ENCODE data around the gene CSGALNACT2.
A peak's percentile ranks its signal among the peaks of the same experiment; 100 is the strongest.

CSGALNACT2 gene

GRCh38 chr10:43205681-43206390 is 67.6 kb downstream of the CSGALNACT2 start:
- no peaks in the 10 kb centered on the region for H3K36me3 ChIP-seq
- intact Hi-C loops (cut with DNase I; ENCODE audit: low total_unique reads): no loop called here
- no peak overlapping the region for H3K27ac ChIP-seq
- H3K9me3 ChIP-seq: no peaks in the 10 kb centered on the region
- no peak overlapping the region for H3K4me3 ChIP-seq
- H3K27me3 ChIP-seq: peaks cover 0 to 23% of the 10 kb centered on the region in 2 donors
- peak; percentile 14 to 56 for DNase-seq
- TF ChIP-seq CTCF (IDR thresholded peaks at IDR 0.05): no peak
- peaks cover 0 to 18% (median 11%) of the 10 kb centered on the region in 4 donors for H3K4me1 ChIP-seq

GRCh38 chr10:43206391-43207235 is 68.4 kb downstream of the CSGALNACT2 start:
- no peaks in the 10 kb centered on the region for H3K36me3 ChIP-seq
- H3K9me3 ChIP-seq: no peaks in the 10 kb centered on the region
- no peak overlapping the region for H3K4me3 ChIP-seq
- H3K4me1 ChIP-seq: peaks cover 0 to 18% (median 10%) of the 10 kb centered on the region in 4 donors
- no peak for TF ChIP-seq CTCF (IDR thresholded peaks at IDR 0.05)
- DNase-seq: peak; percentile 13 to 41
- H3K27ac ChIP-seq: no peak overlapping the region
- intact Hi-C loops (cut with DNase I; ENCODE audit: low total_unique reads): no loop called here
- H3K27me3 ChIP-seq: peaks cover 0 to 16% of the 10 kb centered on the region in 2 donors

GRCh38 chr10:43208147-43209073 is 70.2 kb downstream of the CSGALNACT2 start:
- H3K4me1 ChIP-seq: peaks cover 0 to 6% (median 0%) of the 10 kb centered on the region in 4 donors
- H3K27ac ChIP-seq: no peak overlapping the region
- peak; percentile 12 to 56 for DNase-seq
- TF ChIP-seq CTCF (IDR thresholded peaks at IDR 0.05): no peak
- H3K4me3 ChIP-seq: no peak overlapping the region
- peaks cover 0 to 7% of the 10 kb centered on the region in 2 donors for H3K27me3 ChIP-seq
- intact Hi-C loops (cut with DNase I; ENCODE audit: low total_unique reads): no loop called here
- no peaks in the 10 kb centered on the region for H3K36me3 ChIP-seq
- no peaks in the 10 kb centered on the region for H3K9me3 ChIP-seq

- Histone ChIP-seq H3K27me3 (peaks cover 0 to 7% of the 10 kb centered on the region in 2 donors), H3K36me3 (no peaks in the 10 kb centered on the region), H3K4me3 (no peak overlapping the region), H3K27ac (no peak overlapping the region), H3K9me3 (no peaks in the 10 kb centered on the region), H3K4me1 (peaks cover 0 to 3% (median 0%) of the 10 kb centered on the region in 4 donors)
- intact Hi-C loops (cut with DNase I; ENCODE audit: low total_unique reads): no loop called here
- DNase-seq: peak in 1 of 2 donors; percentile 46
- TF ChIP-seq CTCF (IDR thresholded peaks at IDR 0.05): no peak
Observed at GRCh38 chr10:43209074-43209455, 70.8 kb downstream of the CSGALNACT2 start.

- no peak overlapping the region for H3K4me3 ChIP-seq
- no peak for DNase-seq
Observed at GRCh38 chr10:43209651-43210141, 71.5 kb downstream of the CSGALNACT2 start.

More at GRCh38 chr10:43209651-43210141, 71.5 kb downstream of the CSGALNACT2 start:
- no peak overlapping the region for H3K27ac ChIP-seq
- peaks cover 0 to 7% of the 10 kb centered on the region in 2 donors for H3K27me3 ChIP-seq
- peaks cover 0 to 4% (median 0%) of the 10 kb centered on the region in 4 donors for H3K4me1 ChIP-seq
- TF ChIP-seq CTCF (IDR thresholded peaks at IDR 0.05): no peak
- H3K9me3 ChIP-seq: no peaks in the 10 kb centered on the region
- intact Hi-C loops (cut with DNase I; ENCODE audit: low total_unique reads): no loop called here
- no peaks in the 10 kb centered on the region for H3K36me3 ChIP-seq

Data from tibial artery (tissue), 4 donors.